Activated CD4-positive, alpha-beta T cell treated with anti-CD3 and anti-CD28 coated beads, Interleukin-2, amount 50 U/mL, for 24 hours (primary cell): ENCODE data around the gene SEPTIN10.

Experiments used
- DNase-seq, 2 donors: peaks; one replicate each; pipeline ENCODE4 v3.0.0-alpha.2; 2020; ENCODE audit warnings: low read depth in 1 of 2, low spot score in 1 of 2

SEPTIN10 gene

GRCh38 chr2:109500910-109501309, 112.9 kb downstream of the SEPTIN10 start:
- DNase-seq = no peak

- no peak for DNase-seq
These were observed 114.2 kb downstream of the SEPTIN10 start for GRCh38 chr2:109499566-109499965.

GRCh38 chr2:109498906-109499305, 114.9 kb downstream of the SEPTIN10 start:
- no peak for DNase-seq

GRCh38 chr2:109497911-109498870, 115.6 kb downstream of the SEPTIN10 start:
- DNase-seq = no peak

- DNase-seq = no peak
These were observed 116.3 kb downstream of the SEPTIN10 start for GRCh38 chr2:109497463-109497862.

- DNase-seq = no peak
These were observed 119.4 kb downstream of the SEPTIN10 start for GRCh38 chr2:109494351-109494750.

- DNase-seq = no peak
These were observed 120.4 kb downstream of the SEPTIN10 start for GRCh38 chr2:109493176-109493935.
